Measurements from ENCODE around the gene FBP2. TPM values are rescaled to one million over a fixed set of nuclear protein-coding genes. Genes with fewer than 3 reads are reported as not detected.

Gene FBP2
- total RNA-seq, 1 donor, result not detected

DNA sequence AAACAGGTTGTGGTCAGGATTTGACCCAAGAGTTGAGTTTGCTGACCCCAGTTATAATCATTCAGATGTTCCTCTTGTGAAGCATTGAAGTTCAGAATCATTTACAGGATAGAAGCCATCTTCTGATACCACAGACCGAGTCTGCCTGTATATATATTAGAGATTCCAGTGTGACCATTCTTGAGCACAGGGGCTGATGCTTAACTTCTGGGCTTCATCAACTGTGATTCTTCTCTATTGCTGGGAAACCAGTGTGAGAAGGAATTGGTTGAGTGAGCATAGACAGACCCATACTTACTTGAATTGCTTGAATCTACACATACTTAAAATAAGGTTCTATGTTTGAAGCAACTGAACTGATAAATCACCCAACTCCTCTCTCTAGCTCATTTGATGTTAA is 66.7 kb downstream of the FBP2 start:
- H3K27me3 ChIP-seq (ENCODE audit: insufficient read depth, low read length), result no peaks in the 10 kb centered on the region
- H3K4me2 ChIP-seq (ENCODE audit: insufficient read depth, low read length), result no peak overlapping the region
- no peaks in the 10 kb centered on the region for H3K4me1 ChIP-seq (ENCODE audit: insufficient read depth, low read length)
- no peak for DNase-seq (ENCODE audit: insufficient read length, low spot score, missing footprints)
- no peaks in the 10 kb centered on the region for H3K36me3 ChIP-seq (ENCODE audit: insufficient read depth, low read length)
- no peak overlapping the region for H3K27ac ChIP-seq (ENCODE audit: low read depth, low read length)
- no peaks in the 10 kb centered on the region for H3K79me2 ChIP-seq (ENCODE audit: insufficient read depth, low read length)
- H2AFZ ChIP-seq (ENCODE audit: low read length), result no peak overlapping the region
- no peaks in the 10 kb centered on the region for H4K20me1 ChIP-seq (ENCODE audit: insufficient read depth, low read length)
- TF ChIP-seq, protein P1, sequence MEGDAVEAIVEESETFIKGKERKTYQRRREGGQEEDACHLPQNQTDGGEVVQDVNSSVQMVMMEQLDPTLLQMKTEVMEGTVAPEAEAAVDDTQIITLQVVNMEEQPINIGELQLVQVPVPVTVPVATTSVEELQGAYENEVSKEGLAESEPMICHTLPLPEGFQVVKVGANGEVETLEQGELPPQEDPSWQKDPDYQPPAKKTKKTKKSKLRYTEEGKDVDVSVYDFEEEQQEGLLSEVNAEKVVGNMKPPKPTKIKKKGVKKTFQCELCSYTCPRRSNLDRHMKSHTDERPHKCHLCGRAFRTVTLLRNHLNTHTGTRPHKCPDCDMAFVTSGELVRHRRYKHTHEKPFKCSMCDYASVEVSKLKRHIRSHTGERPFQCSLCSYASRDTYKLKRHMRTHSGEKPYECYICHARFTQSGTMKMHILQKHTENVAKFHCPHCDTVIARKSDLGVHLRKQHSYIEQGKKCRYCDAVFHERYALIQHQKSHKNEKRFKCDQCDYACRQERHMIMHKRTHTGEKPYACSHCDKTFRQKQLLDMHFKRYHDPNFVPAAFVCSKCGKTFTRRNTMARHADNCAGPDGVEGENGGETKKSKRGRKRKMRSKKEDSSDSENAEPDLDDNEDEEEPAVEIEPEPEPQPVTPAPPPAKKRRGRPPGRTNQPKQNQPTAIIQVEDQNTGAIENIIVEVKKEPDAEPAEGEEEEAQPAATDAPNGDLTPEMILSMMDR (IDR thresholded peaks at IDR 0.05; ENCODE audit: extremely low read depth, low read depth, low read length), result no peak
- no peaks in the 10 kb centered on the region for H3K9me3 ChIP-seq (ENCODE audit: low read depth, low read length)
- no peak overlapping the region for H3K4me3 ChIP-seq (ENCODE audit: insufficient read depth, low read length)

DNA sequence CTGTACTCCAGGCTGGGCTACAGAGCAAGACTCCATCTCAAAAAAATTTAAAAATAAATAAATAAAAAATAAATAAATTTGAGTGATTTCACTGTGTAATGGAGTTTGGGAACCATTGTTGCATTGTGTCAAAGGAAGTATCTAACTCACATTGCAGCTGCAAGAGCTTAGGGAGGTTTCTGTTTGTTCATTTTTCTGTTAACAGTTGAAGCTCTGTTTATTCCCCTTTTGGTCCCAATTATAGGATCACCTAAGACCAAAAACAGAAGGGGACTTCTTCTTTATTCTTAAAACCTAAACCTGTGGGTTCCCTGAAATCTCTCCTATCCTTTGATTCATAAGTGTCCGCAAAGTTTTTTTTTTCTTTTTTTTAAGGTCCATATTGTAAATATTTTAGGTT is 67.4 kb downstream of the FBP2 start:
- Histone ChIP-seq H2AFZ (ENCODE audit: low read length) (no peak overlapping the region), H3K27ac (ENCODE audit: low read depth, low read length) (no peak overlapping the region), H3K79me2 (ENCODE audit: insufficient read depth, low read length) (no peaks in the 10 kb centered on the region), H3K4me3 (ENCODE audit: insufficient read depth, low read length) (no peak overlapping the region), H3K27me3 (ENCODE audit: insufficient read depth, low read length) (no peaks in the 10 kb centered on the region), H3K9me3 (ENCODE audit: low read depth, low read length) (no peaks in the 10 kb centered on the region), H4K20me1 (ENCODE audit: insufficient read depth, low read length) (no peaks in the 10 kb centered on the region), H3K4me2 (ENCODE audit: insufficient read depth, low read length) (no peak overlapping the region), H3K36me3 (ENCODE audit: insufficient read depth, low read length) (no peaks in the 10 kb centered on the region), H3K4me1 (ENCODE audit: insufficient read depth, low read length) (no peaks in the 10 kb centered on the region)
- TF ChIP-seq, protein P1 (IDR thresholded peaks at IDR 0.05; ENCODE audit: extremely low read depth, low read depth, low read length), result no peak
- DNase-seq (ENCODE audit: insufficient read length, low spot score, missing footprints), result no peak

DNA sequence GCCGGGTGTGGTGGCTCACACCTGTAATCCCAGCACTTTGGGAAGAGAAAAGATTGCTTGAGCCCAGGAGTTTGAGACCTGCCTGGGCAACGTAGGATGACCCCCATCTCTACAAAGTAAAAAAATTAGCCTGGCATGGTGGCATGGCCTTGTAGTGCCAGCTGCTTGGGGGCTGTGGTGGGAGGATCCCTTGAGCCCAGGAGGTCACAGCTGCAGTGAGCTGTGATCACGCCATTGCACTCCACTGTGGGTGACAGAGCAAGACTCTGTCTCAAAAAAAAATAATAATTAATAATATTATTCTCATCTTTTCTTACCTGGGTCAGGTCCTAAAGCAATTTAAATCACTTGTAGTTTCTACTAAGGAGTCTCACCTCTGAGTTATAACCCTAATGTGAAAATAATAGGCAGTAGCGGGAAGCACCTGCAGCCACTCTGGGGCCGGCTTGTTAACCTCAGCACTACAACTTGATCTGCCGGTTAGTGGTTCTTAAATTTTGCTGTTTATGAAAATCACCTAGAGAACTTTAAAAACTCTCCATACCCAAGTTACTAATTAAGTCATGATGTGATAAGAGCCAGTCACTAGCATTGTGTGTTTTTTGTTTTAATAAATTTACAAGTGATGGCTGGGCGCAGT is 68.1 kb downstream of the FBP2 start:
- no peaks in the 10 kb centered on the region for H3K79me2 ChIP-seq (ENCODE audit: insufficient read depth, low read length)
- no peaks in the 10 kb centered on the region for H3K4me1 ChIP-seq (ENCODE audit: insufficient read depth, low read length)
- no peak overlapping the region for H2AFZ ChIP-seq (ENCODE audit: low read length)
- H3K27me3 ChIP-seq (ENCODE audit: insufficient read depth, low read length), result no peaks in the 10 kb centered on the region
- H3K4me3 ChIP-seq (ENCODE audit: insufficient read depth, low read length), result no peak overlapping the region
- H4K20me1 ChIP-seq (ENCODE audit: insufficient read depth, low read length), result no peaks in the 10 kb centered on the region
- H3K27ac ChIP-seq (ENCODE audit: low read depth, low read length), result no peak overlapping the region
- H3K4me2 ChIP-seq (ENCODE audit: insufficient read depth, low read length), result no peak overlapping the region
- no peaks in the 10 kb centered on the region for H3K36me3 ChIP-seq (ENCODE audit: insufficient read depth, low read length)
- H3K9me3 ChIP-seq (ENCODE audit: low read depth, low read length), result no peaks in the 10 kb centered on the region
- DNase-seq (ENCODE audit: insufficient read length, low spot score, missing footprints), result no peak
- TF ChIP-seq, protein P1 (IDR thresholded peaks at IDR 0.05; ENCODE audit: extremely low read depth, low read depth, low read length), result no peak

DNA sequence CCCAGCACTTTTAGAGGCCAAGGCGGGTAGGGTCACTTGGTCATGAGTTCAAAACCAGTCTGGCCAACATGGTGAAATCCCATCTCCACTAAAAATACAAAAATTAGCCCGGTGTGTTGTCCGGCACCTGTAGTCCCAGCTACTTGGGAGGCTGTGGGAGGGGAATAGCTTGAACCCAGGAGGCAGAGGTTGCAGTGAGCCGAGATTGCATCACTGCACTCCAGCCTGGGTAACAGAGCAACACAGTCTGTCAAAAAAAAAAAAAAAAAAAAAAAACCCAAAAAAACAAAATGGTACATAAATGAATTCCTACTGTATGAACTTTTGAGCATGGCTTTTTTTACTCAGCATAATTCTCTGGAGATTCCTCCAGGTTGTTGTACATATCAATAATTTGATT is 76.4 kb downstream of the FBP2 start:
- TF ChIP-seq, protein P1 (IDR thresholded peaks at IDR 0.05; ENCODE audit: extremely low read depth, low read depth, low read length), result no peak
- no peak overlapping the region for H3K4me2 ChIP-seq (ENCODE audit: insufficient read depth, low read length)
- H3K79me2 ChIP-seq (ENCODE audit: insufficient read depth, low read length), result no peaks in the 10 kb centered on the region
- no peaks in the 10 kb centered on the region for H3K36me3 ChIP-seq (ENCODE audit: insufficient read depth, low read length)
- no peaks in the 10 kb centered on the region for H3K4me1 ChIP-seq (ENCODE audit: insufficient read depth, low read length)
- no peak overlapping the region for H3K27ac ChIP-seq (ENCODE audit: low read depth, low read length)
- H2AFZ ChIP-seq (ENCODE audit: low read length), result no peak overlapping the region
- no peak overlapping the region for H3K4me3 ChIP-seq (ENCODE audit: insufficient read depth, low read length)
- DNase-seq (ENCODE audit: insufficient read length, low spot score, missing footprints), result no peak
- H3K9me3 ChIP-seq (ENCODE audit: low read depth, low read length), result no peaks in the 10 kb centered on the region
- no peaks in the 10 kb centered on the region for H4K20me1 ChIP-seq (ENCODE audit: insufficient read depth, low read length)
- no peaks in the 10 kb centered on the region for H3K27me3 ChIP-seq (ENCODE audit: insufficient read depth, low read length)

All from osteoblast (primary cell).